HG03196 (cell line): ENCODE measurements around the gene MTA1.

Experiments used
- ATAC-seq: cut with Tn5 transposase; IDR thresholded peaks from one replicate; pipeline ENCODE4 v1.9.1; 2021; ENCODE audit not compliant: unreplicated experiment

Gene MTA1

DNA sequence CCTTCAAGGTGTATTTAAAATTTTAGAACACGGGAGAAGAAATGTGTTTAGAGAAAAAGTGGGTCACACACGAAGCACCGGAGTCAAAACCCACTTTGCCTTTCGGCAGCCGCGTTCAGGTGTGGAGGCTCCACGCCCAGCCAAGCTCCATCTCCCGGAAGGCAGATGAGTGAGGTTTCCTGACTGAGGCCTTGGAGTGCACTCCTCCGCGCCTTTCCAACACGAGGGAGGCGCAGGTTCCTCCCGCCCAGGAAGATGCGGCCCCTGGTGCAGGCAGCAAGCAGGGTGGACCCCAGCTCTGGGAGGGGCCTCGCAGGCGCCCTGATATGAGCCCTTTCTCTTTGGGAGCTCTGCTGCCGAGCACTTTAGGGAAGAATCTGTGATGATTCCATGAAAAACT is 22.5 kb downstream of the MTA1 start:
- no peak for ATAC-seq

DNA sequence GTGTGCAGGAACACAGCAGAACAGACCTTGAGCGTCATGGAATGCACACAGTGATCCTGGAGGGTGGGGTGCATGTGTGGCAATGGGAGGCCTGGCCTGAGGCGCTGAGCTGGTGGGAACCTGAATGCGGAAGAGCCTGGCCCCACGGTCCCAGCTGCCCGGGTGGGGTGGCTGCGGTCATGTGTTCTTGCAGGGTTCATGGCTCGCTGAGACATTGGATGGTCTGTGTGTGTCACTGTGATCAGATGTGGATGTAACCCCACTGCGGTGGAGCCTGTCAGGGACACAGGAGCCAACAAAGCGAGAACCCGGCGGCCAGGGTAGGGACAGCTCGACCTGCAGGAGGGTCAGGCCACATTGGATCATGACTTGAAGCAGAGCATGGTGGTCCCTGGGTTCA is 23.2 kb downstream of the MTA1 start:
- no peak for ATAC-seq

DNA sequence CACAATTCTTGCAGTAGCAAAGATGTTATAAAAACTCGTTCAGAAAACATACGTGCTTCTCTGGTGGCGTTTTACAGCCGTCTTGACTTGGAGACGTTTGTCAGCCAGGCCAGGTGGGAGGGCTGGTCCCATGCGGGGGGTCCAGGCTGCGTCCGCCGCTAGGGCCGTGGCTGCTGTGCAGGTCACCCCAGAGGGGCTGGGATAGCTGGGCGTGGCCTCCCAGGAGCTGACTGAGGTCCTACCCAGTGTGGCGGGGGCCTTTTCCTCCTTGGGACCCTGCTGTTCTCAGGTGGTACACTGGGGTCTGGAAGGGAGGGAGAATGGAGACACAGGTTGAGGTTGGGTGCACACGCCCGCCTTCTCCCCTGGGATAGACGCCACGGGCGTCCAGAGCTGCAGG is 25.2 kb downstream of the MTA1 start:
- no peak for ATAC-seq

DNA sequence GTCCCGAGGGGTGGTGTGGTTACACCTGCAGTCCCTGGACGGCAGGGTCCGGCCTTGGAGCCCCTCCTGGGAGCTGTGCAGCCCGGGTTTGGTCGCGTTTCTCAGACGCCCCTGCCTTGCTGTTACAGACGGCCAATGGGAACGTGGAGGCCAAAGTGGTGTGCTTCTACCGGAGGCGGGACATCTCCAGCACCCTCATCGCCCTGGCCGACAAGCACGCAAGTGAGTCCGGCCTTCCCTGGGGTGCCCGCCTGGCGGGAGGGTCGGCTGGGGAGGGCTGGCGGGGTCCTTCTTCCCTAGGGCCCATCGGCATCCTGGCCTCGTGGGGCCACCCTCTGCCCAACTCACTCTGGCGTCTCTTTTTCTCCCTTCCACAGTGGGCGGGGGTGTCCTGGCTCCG is 25.7 kb downstream of the MTA1 start:
- no peak for ATAC-seq

DNA sequence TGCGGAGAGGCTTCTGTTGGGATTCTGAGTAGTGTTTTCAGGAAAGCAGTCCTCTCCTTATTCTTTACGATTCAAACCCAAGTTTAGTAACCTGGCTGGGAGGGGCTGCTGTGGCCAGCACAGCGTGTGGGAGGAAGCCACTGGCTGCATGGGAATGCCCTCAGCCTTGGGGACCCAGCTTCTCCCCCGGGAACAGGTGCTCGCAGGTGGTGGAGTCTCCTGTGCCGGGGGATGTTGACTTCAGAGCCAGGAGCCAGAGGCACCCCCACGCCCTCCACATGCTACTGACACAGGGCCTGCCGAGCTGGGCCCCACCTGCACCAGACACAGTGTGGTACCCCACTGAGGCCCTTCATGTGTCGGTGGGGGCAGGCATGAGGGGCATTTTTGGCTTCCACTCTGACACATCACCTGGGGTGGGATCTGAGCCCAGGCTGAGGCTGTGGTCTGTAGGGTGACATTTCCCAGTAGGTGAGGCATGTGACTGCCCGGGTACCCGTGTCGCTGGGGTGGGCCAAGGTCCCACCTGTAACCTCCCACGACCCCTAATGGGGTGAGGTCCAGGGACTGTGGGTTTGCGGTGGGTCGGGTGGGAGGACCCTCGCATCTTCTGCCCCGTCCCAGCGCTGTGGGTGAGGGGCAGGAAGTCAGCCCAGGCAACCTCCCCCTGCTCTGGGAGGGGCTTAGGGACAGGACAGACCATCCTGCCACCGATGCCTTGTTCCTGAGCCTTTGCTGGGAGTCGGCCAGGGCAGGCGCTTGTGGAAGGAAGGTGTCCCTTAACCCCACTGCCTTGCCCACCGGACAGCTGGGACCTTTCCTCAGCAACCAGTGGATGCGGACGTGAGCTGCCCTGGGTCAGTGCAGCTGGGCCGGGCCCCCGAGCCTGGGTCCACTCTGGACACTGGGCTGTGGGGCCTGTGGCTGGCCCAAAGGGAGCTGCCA is 26.5 kb downstream of the MTA1 start:
- no peak for ATAC-seq

DNA sequence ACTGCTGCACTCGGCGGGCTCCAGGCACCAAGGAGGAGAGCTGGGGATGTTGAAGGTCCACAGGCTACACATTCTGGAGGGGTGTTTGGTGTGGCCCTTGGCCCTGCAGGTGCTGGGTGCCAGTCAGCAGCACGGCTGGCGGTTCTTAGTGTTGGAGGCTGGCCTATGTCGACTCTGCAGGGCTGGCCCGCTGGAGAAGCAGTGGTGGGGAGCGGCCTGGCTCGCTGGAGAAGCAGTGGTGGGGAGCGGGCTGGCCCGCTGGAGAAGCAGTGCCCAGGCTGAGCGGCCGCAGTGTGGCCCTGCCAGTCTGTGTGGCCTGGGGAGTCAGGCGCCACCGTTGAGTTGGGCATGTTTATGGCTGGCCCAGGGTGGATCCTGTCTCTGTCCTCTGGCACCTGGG is 27.3 kb downstream of the MTA1 start:
- ATAC-seq: no peak

DNA sequence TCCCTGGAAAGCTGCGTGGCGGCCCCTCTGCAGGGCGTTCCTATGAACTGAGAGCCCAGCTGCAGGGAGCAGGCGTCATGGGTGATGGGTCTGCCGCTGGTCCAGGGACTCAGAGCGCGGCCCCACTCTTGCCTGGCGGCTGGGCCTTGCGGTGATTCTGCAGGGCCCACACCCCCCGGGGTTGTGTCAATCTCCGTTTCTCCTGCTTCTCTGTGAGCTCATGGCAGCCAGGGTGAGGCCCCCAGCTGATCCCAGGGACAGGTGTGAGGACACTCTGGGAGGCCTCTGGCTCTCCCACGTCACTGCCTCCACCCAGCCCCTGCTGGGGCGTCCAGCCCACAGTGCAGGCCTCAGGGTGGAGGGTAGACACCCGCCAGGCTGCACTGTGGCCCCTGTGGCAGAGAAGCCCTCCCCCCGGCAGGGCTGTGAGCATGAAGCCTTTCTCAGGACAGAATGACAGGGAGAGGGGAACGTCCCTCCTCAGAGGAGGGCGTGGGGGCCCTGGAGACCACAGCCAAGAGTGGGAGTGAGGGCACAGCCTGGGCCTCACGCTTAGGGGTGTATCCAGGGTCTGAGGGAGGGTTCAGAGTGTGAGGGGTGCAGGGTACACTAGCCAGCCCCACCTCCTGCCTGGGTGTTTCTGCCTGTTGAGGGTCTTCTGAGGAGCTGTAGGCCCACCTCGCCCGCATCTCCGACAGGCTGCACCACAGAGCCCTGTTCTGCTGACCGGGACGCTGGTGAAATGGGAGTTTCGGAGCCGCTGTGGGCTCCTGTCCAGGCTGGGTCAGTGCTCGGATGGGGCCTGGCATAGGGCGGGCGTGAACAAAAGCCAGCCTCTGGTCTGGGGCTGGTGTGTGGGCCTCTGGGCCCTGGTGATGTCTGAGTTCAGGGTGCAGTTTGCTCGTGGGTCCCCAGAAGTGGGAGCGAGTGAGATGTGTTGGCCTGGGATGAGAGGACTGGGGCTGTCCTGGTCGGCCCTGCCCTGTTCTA is 28.3 kb downstream of the MTA1 start:
- no peak for ATAC-seq

DNA sequence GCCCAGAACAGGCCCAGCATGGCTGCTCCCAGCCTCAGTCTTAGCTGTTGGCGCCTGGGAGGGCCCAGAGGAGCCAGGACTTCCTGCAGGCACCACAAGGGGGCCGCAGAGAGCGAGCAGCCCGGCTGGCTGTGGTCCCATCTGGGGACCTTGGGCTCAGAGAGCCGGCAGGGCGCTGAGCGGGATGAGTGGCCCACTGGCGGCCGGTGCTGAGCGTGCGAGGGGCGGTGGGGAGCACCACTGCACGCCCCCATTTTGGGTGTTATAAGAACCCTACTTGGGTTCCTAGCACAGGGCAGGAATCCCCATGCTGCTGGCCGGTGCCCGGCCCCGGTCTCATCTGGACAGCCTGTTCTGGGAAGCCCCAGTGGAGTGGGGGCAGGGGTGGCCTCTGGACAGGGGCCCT is 29.1 kb downstream of the MTA1 start:
- no peak for ATAC-seq

DNA sequence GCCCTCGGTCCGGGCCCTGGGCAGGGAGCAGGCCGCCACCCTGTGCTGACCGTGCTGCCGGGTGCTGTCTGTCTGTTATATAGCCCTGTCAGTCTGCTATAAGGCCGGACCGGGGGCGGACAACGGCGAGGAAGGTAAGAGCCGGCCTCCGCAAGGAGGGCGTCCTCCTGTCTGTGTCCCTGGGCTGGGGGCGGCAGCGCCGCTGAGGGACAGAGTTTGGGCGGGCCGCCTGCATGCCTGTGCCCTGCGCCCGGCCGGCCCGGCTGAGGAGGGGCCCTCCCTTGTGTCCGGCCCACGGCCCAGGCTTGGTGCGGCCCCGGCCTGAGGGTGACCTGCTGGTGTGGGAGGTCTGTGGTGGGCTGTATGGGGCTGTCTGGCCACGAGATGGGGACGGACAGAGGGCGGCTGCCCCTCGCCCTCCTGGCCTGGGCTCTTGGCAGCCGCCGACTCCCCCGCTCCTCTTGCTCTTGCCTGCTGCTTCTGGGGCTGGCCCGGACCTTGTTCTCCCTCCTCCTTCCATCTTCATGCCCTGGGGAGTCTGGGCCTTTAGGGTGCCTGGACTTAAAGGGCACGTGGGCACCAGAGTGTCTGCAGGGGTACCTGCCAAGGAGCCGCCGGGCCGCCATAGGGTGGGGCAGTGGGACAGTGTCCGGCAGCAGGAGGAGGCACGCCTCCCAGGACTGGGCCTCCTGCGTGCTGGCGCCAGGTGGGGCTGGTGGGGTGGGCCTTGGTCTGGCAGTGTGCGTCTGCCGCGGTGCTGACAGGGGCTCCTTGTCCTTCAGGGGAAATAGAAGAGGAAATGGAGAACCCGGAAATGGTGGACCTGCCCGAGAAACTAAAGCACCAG is 29.9 kb downstream of the MTA1 start:
- no peak for ATAC-seq

DNA sequence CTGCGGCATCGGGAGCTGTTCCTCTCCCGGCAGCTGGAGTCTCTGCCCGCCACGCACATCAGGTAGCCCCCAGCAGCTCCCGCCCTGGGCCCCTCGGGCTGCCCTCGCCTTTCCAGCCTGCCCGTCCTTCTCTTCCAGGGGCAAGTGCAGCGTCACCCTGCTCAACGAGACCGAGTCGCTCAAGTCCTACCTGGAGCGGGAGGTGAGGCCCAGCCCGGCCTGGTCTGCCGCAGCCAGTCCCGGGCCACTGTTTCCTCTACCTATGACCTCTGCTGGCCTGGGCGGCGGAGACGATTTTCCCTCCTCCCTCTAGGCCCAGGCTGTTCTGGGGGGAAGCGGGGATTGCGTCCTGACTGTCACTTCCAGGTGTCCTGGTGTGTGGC is 30.5 kb downstream of the MTA1 start:
- ATAC-seq: no peak

DNA sequence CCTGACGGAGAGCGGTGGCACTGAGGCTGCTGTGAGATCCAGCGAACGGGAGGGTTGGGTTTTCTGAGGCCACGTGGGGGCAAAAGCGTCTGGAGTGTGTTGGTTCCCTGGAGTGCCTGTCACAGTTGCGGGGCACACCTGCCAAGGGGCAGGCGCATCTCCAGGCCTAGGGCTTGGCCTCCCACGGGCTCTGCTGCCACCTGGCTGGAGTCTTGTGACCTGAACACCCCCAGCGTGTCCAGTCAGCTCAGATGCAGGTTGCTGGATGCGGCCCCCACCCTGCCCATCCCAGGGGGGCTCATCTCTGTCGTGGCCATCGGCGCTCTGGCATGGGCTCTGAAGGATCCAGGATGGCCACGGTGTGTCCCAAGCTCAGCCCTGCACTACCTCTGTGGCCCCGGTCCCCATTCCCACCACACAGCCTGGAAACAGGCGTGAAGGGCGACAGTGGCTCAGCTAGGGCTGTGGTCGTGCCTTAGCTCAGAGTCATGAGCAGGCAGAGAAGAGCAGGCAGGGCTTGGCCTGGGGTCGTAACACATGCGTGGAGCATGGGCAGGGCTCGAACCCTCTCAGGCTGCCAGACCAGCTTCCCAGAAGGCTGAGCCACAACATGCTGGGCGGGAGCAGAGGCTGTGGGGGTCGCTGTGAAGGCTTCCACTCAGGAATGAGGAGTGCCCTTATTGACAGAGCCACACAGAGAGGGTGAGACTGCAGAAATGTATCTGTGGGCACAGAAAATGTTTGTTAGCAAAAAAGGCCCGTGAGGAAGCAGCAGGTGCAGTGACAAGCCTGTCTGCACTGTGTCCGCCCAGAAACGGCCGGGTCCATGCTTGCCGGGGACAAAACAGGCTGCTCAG is 31.5 kb downstream of the MTA1 start:
- ATAC-seq: no peak

DNA sequence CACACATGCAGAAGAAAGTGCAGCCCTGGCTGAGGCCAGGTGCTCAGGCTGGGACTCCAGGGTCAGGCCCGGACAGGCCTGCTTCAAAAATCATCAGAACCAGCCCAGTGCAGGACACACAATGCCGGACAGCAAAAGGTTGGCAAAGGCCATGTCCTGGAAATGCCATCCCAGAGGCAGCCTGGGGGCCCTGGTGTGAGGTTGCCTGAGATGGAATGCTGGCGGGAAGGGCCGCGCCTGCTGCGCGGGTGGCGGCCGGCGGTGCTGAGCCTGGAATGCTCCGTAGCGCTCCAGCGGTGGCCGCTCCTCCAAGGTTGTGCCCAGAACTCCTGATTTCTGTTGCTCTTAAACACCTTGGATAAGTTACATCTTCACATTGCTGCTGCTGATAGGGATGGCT is 33.3 kb downstream of the MTA1 start:
- no peak for ATAC-seq

DNA sequence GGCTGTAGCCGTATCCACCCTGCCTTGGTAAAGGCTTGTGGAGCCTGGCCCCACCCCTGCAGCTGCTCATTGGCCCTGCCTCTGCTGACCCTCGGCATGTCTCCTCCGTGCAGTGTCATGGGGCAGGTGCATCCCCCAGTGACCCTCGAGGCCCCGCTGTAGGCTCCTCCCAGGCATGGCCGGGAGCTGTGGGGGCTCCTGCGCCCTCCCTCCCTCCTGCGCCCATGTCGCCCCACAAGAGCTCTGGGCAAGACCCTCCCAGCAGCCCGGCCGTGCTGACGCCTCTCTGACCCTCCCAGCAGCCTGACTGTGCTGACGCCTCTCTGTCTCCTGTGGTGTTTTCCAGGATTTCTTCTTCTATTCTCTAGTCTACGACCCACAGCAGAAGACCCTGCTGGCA is 34.2 kb downstream of the MTA1 start:
- ATAC-seq: no peak

DNA sequence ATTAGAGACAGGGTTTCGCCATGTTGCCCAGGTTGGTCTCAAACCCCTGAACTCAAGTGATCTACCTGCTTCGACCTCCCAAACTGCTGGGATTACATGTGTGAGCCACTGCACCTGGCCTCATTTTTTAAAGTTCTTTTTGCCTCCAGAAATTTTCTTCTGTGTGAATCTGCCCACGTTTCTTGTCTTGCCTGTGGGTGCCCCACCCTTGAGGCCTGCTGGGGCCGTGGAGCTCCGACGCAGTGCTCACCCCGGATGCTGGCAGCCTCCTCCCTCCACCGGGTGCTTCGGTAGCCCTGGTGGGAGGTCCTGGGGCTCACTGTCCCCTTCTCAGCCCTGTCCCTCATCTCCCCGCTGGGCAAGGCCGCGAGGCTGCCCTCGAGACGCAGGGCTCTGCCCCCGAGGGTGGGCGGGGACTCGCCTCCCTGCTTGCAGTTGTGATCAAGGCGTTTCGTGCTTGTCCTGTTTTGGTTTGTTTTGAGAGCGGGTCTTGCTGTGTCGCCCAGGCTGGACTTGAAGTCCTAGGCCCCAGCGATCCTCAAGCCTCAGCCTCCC is 35.5 kb downstream of the MTA1 start:
- ATAC-seq: no peak

DNA sequence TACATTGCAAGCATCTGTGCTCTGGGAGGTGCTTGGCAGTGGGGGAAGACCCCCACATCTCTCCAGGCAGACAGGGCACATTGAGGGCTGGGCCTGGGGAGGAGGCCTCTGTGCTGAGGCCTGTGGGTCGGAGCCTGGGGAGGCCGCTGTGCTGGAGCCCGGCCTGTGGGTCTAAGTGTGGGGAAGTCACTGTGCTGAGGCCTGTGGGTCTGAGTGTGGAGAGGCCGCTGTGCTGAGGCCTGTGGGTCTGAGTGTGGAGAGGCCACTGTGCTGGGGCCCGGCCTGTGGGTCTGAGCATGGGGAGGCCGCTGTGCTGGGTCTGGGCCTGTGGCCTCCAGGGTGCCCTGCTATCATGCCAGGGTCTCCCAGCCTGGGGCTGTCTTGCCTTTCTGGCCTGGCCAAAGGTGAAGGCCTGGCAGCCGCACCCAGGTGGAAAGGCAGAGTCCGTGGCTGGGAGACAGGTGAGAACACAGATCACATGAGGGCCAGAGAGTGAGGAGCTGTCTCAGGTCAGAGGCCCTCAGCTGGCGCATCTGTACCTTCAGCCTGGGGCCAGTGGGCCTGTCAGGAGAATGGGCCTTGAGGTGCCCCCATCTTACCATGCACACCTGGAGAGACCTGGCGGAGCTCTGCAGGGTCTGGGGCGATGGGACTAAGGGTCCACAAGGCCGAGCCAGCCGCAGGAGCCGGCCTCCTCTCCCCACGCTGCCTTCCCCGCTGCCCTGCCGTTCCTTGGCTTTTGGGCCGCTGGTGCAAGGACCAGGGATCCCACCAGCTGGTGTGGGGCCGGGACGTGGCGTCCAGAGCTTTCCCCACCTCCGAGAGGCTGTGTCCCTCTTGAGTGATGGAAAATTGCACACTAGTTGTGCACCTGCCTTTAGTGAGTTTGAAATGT is 36.4 kb downstream of the MTA1 start:
- ATAC-seq: no peak

DNA sequence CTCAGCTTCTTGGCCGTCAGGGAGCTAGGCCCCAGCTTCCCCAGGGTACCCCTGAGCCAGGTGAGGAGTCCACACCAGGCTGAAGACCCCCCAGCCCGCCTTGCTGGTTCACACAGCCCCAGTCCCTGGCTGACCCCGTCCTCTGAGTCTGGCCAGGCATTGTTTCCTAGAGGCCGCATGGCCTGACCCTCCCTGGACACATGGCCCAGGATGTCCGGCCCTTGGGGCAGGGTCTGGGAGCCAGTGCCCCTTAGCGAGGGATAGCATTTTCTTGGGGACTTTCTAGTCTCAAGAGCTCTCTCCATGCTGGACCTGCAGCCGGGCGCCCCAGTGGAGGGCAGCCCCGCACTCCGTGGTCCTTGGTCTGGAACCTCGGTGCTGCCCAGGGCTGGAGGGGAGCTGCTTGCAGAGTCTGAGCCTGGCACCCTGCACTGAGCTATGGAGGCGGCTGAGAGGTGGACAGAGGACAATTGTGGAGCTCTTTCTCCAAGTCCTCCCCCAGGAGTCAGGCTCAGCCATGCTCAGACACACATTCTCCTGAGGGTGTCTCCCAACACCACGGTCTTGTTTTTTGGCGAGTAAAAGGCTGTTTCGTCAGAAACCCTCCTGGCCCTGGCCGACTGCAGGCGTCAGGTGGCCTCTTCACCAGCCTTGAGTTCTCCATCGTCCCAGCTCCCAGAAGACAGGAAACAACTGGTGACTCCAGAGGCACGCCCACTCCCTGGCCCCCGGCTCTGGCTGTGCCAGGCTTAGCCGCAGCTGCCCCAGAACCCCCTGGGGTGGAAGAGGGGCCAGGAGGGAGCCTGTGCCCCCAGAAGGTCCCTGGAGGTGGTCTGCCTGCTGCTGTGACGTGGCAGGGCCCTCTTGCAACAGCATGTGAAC is 37.4 kb downstream of the MTA1 start:
- no peak for ATAC-seq

DNA sequence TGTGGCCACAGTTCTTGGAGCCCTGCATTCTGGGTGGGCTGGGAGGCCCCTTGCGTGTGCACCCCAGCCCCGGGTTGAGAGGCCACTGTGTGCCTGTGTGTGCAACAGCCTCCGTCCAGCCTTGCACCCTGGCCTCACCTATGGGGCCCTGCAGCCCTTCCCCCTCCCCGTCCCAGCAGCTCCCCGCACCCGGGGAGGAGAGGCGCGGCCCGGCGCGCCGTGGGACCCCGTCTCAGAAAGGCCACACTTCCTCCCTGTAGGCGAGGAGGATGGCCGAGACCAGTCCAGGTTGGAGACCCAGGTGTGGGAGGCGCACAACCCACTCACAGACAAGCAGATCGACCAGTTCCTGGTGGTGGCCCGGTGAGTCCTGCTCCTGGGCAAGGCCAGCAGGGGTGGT is 38.4 kb downstream of the MTA1 start:
- ATAC-seq: no peak

DNA sequence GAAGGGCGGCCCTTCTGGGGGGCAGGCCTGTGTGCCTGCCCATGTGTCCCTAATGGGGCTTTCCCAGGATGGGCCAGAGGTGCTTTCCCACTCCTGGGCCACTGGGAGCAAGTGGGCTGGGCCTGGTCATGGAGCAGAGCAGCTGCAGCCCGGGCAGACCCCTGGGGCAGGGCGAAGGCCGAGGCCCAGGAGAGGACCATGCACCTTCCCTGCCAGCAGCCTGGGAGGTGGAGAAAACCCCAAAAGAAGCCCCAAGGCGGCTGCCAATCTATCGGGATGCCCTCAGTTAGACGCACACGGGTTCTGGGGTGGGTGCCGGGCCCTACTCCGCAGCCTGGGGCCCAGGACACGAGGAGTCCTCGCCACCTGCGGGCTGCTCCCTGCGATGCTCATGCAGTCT is 38.9 kb downstream of the MTA1 start:
- no peak for ATAC-seq
